HUDEP-2 (cell line): ENCODE results near the gene ATAD5.

Experiments
- DNase-seq, 76 experiments: peaks; one replicate each; lab custom pipeline; 2025; ENCODE audit not compliant: unreplicated experiment in 76 of 76; lab: John Stamatoyannopoulos, UW

Gene ATAD5

GRCh38 chr17:30821871-30822723 is 9.7 kb upstream of the ATAD5 start:
- DNase-seq, result no peak

GRCh38 chr17:30822919-30823318 is 8.8 kb upstream of the ATAD5 start:
- DNase-seq, result peak in 2 of 76 experiments; percentile 3

GRCh38 chr17:30823421-30823820 is 8.3 kb upstream of the ATAD5 start:
- peak in 2 of 76 experiments; percentile 24 for DNase-seq

- peak in 8 of 76 experiments; percentile 8 to 42 (median 16) for DNase-seq
Observed at GRCh38 chr17:30824002-30824355, 7.8 kb upstream of the ATAD5 start.

GRCh38 chr17:30824356-30825145 is 7.2 kb upstream of the ATAD5 start, which contains the start of gene CRLF3:
TSS of gene CRLF3 (minus strand) at chr17:30824692. CDS start at chr17:30824651, 41 bp downstream.
- peak in 74 of 76 experiments; percentile 20 to 91 (median 82) for DNase-seq

- DNase-seq, result no peak
Observed at GRCh38 chr17:30827082-30827481, 4.7 kb upstream of the ATAD5 start.

GRCh38 chr17:30829022-30829421 is 2.7 kb upstream of the ATAD5 start:
- no peak for DNase-seq

- DNase-seq, result peak in 11 of 76 experiments; percentile 4 to 47 (median 18)
Observed at GRCh38 chr17:30831257-30831656, 509 bp upstream of the ATAD5 start.

- peak in 8 of 76 experiments; percentile 4 to 27 (median 21) for DNase-seq
Observed at GRCh38 chr17:30832438-30833124, 815 bp downstream of the ATAD5 start.

GRCh38 chr17:30838202-30838807 is 6.5 kb downstream of the ATAD5 start:
- DNase-seq, result no peak

- no peak for DNase-seq
Observed at GRCh38 chr17:30840771-30841170, 9.0 kb downstream of the ATAD5 start.

- peak in 68 of 76 experiments; percentile 8 to 86 (median 50) for DNase-seq
Observed at GRCh38 chr17:30848021-30848420, 16.3 kb downstream of the ATAD5 start.

- no peak for DNase-seq
Observed at GRCh38 chr17:30854146-30854545, 22.4 kb downstream of the ATAD5 start.

- no peak for DNase-seq
Observed at GRCh38 chr17:30858556-30859250, 26.9 kb downstream of the ATAD5 start.

GRCh38 chr17:30864636-30865035 is 32.9 kb downstream of the ATAD5 start:
- DNase-seq, result no peak

- no peak for DNase-seq
Observed at GRCh38 chr17:30869005-30869404, 37.2 kb downstream of the ATAD5 start.

- DNase-seq, result no peak
Observed at GRCh38 chr17:30886187-30886586, 54.4 kb downstream of the ATAD5 start.

- DNase-seq, result no peak
Observed at GRCh38 chr17:30894236-30894635, 62.5 kb downstream of the ATAD5 start.

GRCh38 chr17:30897311-30897710 is 65.5 kb downstream of the ATAD5 start:
- DNase-seq, result no peak

- DNase-seq, result peak in 4 of 76 experiments; percentile 14 to 32 (median 20)
Observed at GRCh38 chr17:30905742-30906100, 74.0 kb downstream of the ATAD5 start.
